DOHH2 (cell line): Measurements from ENCODE around the gene TTC19.

Experiments
- CTCF ChIP-seq: fragments of 200-600 bp; sonication (generic); IDR thresholded peaks from one replicate; pipeline ENCODE4 v1.5.1; 2014; ENCODE audit warnings: antibody characterized with exemption, mild to moderate bottlenecking, low read depth, low read length; ENCODE audit not compliant: poor library complexity, severe bottlenecking
- EZH2phosphoT487 ChIP-seq: fragments of 200-600 bp; sonication (generic); IDR thresholded peaks from 2 replicates; pipeline ENCODE4 v1.6.1; 2017; ENCODE audit warnings: borderline replicate concordance, mild to moderate bottlenecking, antibody characterized with exemption, low read length, moderate library complexity, mixed read lengths

DNA sequence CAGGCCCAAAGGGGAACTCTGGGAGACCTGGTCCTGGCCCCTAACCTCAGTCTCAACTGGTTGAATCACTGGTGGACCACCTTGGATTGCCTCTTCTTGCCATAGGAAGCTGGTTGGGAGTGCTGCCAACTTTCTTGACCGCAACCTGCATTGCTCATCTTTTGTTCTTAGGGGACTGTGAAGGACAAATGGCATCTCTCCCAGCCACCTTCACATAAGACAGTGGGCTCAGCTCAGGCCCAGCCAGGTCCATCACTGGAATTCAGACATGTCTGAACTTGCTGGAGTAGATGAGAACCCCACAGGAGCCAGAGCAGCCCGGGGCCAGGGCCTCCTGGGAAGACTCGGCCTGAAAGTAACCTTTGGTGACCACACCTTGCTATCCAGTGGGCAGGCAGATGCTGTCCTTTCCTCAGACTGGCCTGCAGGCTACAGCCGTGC, 35.9 kb upstream of the TTC19 start:
- no peak for TF ChIP-seq CTCF
- TF ChIP-seq EZH2phosphoT487 = no peak
